ENCODE data around the gene PIK3CA.
"Not testable (repeated sequence)": the region's sequence is repeated elsewhere in the genome, so short reads cannot be mapped to it uniquely, and the experiment has no call there.

PIK3CA gene

DNA sequence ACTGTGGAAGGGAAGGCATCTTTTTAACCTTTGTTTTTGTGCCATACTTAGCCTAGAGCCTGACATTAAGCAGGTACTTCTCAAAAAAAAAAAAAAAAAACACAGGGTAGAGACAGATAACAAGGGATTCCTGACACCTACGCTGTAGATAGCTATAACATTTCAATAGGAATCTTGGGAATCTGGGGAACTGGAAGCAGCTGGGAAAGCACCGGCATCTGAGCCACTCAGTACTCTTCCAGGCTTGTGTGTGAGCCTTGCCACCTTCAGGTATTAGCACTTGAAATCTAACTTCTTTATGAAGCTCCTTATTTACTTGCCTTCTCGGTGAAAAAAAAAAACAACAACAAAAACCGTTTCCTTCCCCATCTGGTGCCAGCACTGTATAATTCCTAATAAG, 46.8 kb downstream of the PIK3CA start:
- TF ChIP-seq EZH2 (IDR thresholded peaks at IDR 0.05; ENCODE audit: borderline replicate concordance, low read depth, low read length, severe bottlenecking): no peak
- TF ChIP-seq, protein P1, sequence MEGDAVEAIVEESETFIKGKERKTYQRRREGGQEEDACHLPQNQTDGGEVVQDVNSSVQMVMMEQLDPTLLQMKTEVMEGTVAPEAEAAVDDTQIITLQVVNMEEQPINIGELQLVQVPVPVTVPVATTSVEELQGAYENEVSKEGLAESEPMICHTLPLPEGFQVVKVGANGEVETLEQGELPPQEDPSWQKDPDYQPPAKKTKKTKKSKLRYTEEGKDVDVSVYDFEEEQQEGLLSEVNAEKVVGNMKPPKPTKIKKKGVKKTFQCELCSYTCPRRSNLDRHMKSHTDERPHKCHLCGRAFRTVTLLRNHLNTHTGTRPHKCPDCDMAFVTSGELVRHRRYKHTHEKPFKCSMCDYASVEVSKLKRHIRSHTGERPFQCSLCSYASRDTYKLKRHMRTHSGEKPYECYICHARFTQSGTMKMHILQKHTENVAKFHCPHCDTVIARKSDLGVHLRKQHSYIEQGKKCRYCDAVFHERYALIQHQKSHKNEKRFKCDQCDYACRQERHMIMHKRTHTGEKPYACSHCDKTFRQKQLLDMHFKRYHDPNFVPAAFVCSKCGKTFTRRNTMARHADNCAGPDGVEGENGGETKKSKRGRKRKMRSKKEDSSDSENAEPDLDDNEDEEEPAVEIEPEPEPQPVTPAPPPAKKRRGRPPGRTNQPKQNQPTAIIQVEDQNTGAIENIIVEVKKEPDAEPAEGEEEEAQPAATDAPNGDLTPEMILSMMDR (IDR thresholded peaks at IDR 0.05; ENCODE audit: borderline replicate concordance, extremely low read depth, low read length, poor library complexity, severe bottlenecking): no peak
- Histone ChIP-seq H3K4me1 (ENCODE audit: insufficient read depth, low read length) (peaks cover 40% of the 10 kb centered on the region), H3K36me3 (ENCODE audit: insufficient read depth, low read length) (peaks cover 10% of the 10 kb centered on the region), H3K9ac (ENCODE audit: low read depth, low read length) (no peak overlapping the region), H3K27ac (ENCODE audit: low read length) (no peak overlapping the region; the same call in 1 of the 2 replicates), H3K27me3 (ENCODE audit: insufficient read depth, low read length, poor library complexity) (no peaks in the 10 kb centered on the region), H3K4me2 (ENCODE audit: insufficient read depth, low read length) (0 out of 2 replicates have a peak overlapping the region, but pooled peaks have one; percentile 12), H3K4me3 (ENCODE audit: low read depth in 1 of 2, low read length in 2 of 2) (no peak overlapping the region), H4K20me1 (ENCODE audit: insufficient read depth, low read length) (peaks cover 57% of the 10 kb centered on the region), H2AFZ (ENCODE audit: low read depth, low read length) (no peak overlapping the region), H3K79me2 (ENCODE audit: insufficient read depth, low read length) (peaks cover 81% of the 10 kb centered on the region), H3K9me3 (ENCODE audit: insufficient read depth, low read length, severe bottlenecking) (no peaks in the 10 kb centered on the region)
- no peak for ATAC-seq (ENCODE audit: insufficient read depth, low read depth)
- DNase-seq: no peak

DNA sequence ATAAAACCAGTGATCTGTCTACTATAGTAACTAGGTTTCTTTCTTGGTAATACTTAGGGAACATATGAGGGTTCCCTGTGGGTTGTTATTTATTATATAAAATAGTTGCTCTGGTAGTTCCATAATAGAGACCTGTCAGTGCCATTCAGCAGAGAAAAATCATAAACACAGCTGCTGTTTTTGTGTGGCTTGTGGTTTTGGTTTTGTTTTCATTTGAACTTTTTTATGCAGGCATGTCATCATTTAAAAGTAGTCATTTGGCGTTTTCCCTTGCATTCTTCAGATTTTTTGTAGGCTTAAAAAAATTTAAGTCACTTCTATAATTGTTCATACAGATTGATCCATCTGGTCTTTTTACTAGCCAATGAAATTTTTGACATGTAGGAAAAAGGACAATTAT, 47.9 kb downstream of the PIK3CA start:
- H3K27ac ChIP-seq (ENCODE audit: low read length): peak overlapping the region; percentile 3; the same call in 1 of the 2 replicates
- peak overlapping the region; percentile 41; the same call in 1 of the 2 replicates for H3K4me2 ChIP-seq (ENCODE audit: insufficient read depth, low read length)
- H3K4me1 ChIP-seq (ENCODE audit: insufficient read depth, low read length): peaks cover 40% of the 10 kb centered on the region
- H3K9me3 ChIP-seq (ENCODE audit: insufficient read depth, low read length, severe bottlenecking): no peaks in the 10 kb centered on the region
- peaks cover 19% of the 10 kb centered on the region for H3K36me3 ChIP-seq (ENCODE audit: insufficient read depth, low read length)
- TF ChIP-seq, protein P1 (IDR thresholded peaks at IDR 0.05; ENCODE audit: borderline replicate concordance, extremely low read depth, low read length, poor library complexity, severe bottlenecking): no peak
- no peak for TF ChIP-seq EZH2 (IDR thresholded peaks at IDR 0.05; ENCODE audit: borderline replicate concordance, low read depth, low read length, severe bottlenecking)
- no peak overlapping the region for H2AFZ ChIP-seq (ENCODE audit: low read depth, low read length)
- no peaks in the 10 kb centered on the region for H3K27me3 ChIP-seq (ENCODE audit: insufficient read depth, low read length, poor library complexity)
- peaks cover 49% of the 10 kb centered on the region for H4K20me1 ChIP-seq (ENCODE audit: insufficient read depth, low read length)
- H3K79me2 ChIP-seq (ENCODE audit: insufficient read depth, low read length): peaks cover 73% of the 10 kb centered on the region
- H3K9ac ChIP-seq (ENCODE audit: low read depth, low read length): no peak overlapping the region
- H3K4me3 ChIP-seq (ENCODE audit: low read depth in 1 of 2, low read length in 2 of 2): no peak overlapping the region
- ATAC-seq (ENCODE audit: insufficient read depth, low read depth) (peak; percentile 95), DNase-seq (peak; percentile 33)

DNA sequence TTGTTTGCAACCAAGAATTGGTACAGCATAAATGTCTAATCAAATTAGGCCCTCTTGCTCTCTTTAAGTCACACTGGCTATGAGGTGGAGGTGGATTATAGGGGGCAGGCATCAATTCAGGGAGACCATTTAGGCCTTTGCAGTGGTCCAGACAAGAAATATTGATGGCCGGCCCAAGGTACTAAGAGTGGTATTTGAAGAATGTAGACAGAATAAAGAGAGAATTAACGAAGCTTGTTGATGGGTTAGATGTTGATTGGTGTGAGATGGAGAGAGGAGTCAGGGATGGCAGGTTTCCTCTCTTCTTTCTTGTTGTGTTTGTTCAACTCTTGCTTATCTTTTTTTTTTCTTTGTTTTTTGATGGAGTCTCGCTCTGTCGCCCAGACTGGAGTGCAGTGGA, 48.5 kb downstream of the PIK3CA start:
- Histone ChIP-seq H3K36me3 (ENCODE audit: insufficient read depth, low read length) (peaks cover 24% of the 10 kb centered on the region), H3K27me3 (ENCODE audit: insufficient read depth, low read length, poor library complexity) (no peaks in the 10 kb centered on the region), H3K4me2 (ENCODE audit: insufficient read depth, low read length) (no peak overlapping the region), H3K4me3 (ENCODE audit: low read depth in 1 of 2, low read length in 2 of 2) (no peak overlapping the region), H3K9me3 (ENCODE audit: insufficient read depth, low read length, severe bottlenecking) (no peaks in the 10 kb centered on the region), H3K4me1 (ENCODE audit: insufficient read depth, low read length) (peaks cover 40% of the 10 kb centered on the region), H3K79me2 (ENCODE audit: insufficient read depth, low read length) (peaks cover 70% of the 10 kb centered on the region), H2AFZ (ENCODE audit: low read depth, low read length) (no peak overlapping the region), H3K9ac (ENCODE audit: low read depth, low read length) (no peak overlapping the region), H4K20me1 (ENCODE audit: insufficient read depth, low read length) (peaks cover 49% of the 10 kb centered on the region), H3K27ac (ENCODE audit: low read length) (no peak overlapping the region)
- DNase-seq (no peak), ATAC-seq (ENCODE audit: insufficient read depth, low read depth) (no peak)
- TF ChIP-seq, protein P1 (IDR thresholded peaks at IDR 0.05; ENCODE audit: borderline replicate concordance, extremely low read depth, low read length, poor library complexity, severe bottlenecking): no peak
- no peak for TF ChIP-seq EZH2 (IDR thresholded peaks at IDR 0.05; ENCODE audit: borderline replicate concordance, low read depth, low read length, severe bottlenecking)

DNA sequence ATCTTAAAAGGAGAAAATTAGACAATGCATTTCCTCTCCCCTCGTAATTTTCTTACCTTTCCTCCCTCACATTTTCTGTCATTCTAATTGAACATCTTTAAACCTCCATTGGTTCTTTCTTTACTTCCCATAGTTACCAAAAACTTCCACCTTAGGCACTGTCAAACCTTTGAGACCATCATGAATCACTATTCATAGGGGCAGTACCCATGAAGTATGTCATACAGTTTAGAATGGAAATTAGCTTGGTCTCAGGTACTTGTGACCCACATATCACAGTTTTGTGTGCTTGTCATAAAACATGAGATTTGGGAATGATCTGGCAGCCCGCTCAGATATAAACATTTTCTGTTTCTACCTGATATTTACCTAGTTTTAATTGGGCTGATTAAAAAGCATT, 52.6 kb downstream of the PIK3CA start:
- peaks cover 22% of the 10 kb centered on the region for H4K20me1 ChIP-seq (ENCODE audit: insufficient read depth, low read length)
- no peak overlapping the region for H2AFZ ChIP-seq (ENCODE audit: low read depth, low read length)
- H3K27ac ChIP-seq (ENCODE audit: low read length): no peak overlapping the region
- no peaks in the 10 kb centered on the region for H3K27me3 ChIP-seq (ENCODE audit: insufficient read depth, low read length, poor library complexity)
- no peak for ATAC-seq (ENCODE audit: insufficient read depth, low read depth)
- H3K9me3 ChIP-seq (ENCODE audit: insufficient read depth, low read length, severe bottlenecking): no peaks in the 10 kb centered on the region
- H3K4me3 ChIP-seq (ENCODE audit: low read depth in 1 of 2, low read length in 2 of 2): no peak overlapping the region
- peaks cover 11% of the 10 kb centered on the region for H3K4me1 ChIP-seq (ENCODE audit: insufficient read depth, low read length)
- no peak for DNase-seq
- peaks cover 31% of the 10 kb centered on the region for H3K79me2 ChIP-seq (ENCODE audit: insufficient read depth, low read length)
- H3K9ac ChIP-seq (ENCODE audit: low read depth, low read length): no peak overlapping the region
- no peak overlapping the region for H3K4me2 ChIP-seq (ENCODE audit: insufficient read depth, low read length)
- peaks cover 49% of the 10 kb centered on the region for H3K36me3 ChIP-seq (ENCODE audit: insufficient read depth, low read length)
- no peak for TF ChIP-seq EZH2 (IDR thresholded peaks at IDR 0.05; ENCODE audit: borderline replicate concordance, low read depth, low read length, severe bottlenecking)
- TF ChIP-seq, protein P1 (IDR thresholded peaks at IDR 0.05; ENCODE audit: borderline replicate concordance, extremely low read depth, low read length, poor library complexity, severe bottlenecking): no peak

DNA sequence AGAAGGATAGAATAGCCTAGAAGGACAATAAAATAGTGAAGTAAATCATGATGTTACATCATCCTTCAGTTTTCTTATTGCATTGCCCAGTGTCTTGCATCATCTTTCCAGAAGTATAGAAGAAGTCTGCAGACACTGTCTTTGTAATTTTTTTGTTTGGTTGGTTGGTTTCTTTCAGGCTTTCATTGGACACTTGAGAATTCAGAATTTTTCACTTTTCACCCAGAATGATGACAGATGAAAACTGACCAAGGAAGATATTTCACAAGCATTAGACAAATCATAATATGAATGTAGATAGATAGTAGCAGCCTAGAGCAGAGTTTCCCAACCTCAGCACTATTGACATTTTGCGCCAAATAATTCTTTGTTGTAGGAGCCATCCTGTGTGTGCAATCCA, 67.4 kb downstream of the PIK3CA start:
- H3K4me3 ChIP-seq (ENCODE audit: low read depth in 1 of 2, low read length in 2 of 2); H3K4me1 ChIP-seq (ENCODE audit: insufficient read depth, low read length); H3K9me3 ChIP-seq (ENCODE audit: insufficient read depth, low read length, severe bottlenecking); H3K79me2 ChIP-seq (ENCODE audit: insufficient read depth, low read length); ATAC-seq (ENCODE audit: insufficient read depth, low read depth); H3K9ac ChIP-seq (ENCODE audit: low read depth, low read length); H2AFZ ChIP-seq (ENCODE audit: low read depth, low read length); H3K4me2 ChIP-seq (ENCODE audit: insufficient read depth, low read length); H3K27ac ChIP-seq (ENCODE audit: low read length); H4K20me1 ChIP-seq (ENCODE audit: insufficient read depth, low read length); H3K27me3 ChIP-seq (ENCODE audit: insufficient read depth, low read length, poor library complexity); DNase-seq: not testable (repeated sequence)
- peaks cover 37% of the 10 kb centered on the region for H3K36me3 ChIP-seq (ENCODE audit: insufficient read depth, low read length)

Measured in DND-41 (cell line).